Hepatocyte (in vitro differentiated cells): ENCODE results near the gene ACOT4. TPM values are rescaled to one million over a fixed set of nuclear protein-coding genes. Genes with fewer than 3 reads are reported as not detected.

Source experiments
- DNase-seq: peaks from one replicate; pipeline ENCODE4 v3.0.0-alpha.2; 2016; ENCODE audit warnings: low spot score
- H2AFZ ChIP-seq: fragments of 200-600 bp; sonication (generic); 2 replicates; pipeline ENCODE4 v1.6.0; 2016; ENCODE audit warnings: antibody characterized with exemption, mild to moderate bottlenecking
- H3K27ac ChIP-seq: fragments of 200-600 bp; sonication (generic); 2 replicates; pipeline ENCODE4 v1.5.1; 2016; ENCODE audit warnings: mild to moderate bottlenecking
- H3K27me3 ChIP-seq: fragments of 200-600 bp; sonication (generic); 2 replicates; pipeline ENCODE4 v1.6.1; 2016
- H3K36me3 ChIP-seq: fragments of 200-600 bp; sonication (generic); replicated peaks from 2 replicates; pipeline ENCODE4 v1.5.1; 2016; ENCODE audit warnings: low read depth; ENCODE audit not compliant: insufficient read depth
- H3K4me1 ChIP-seq: fragments of 200-600 bp; sonication (generic); 2 replicates; pipeline ENCODE4 v1.5.1; 2016; ENCODE audit warnings: mild to moderate bottlenecking, moderate library complexity; ENCODE audit not compliant: insufficient read depth
- H3K4me2 ChIP-seq: fragments of 200-600 bp; sonication (generic); 2 replicates; pipeline ENCODE4 v1.6.0; 2016
- H3K4me3 ChIP-seq: fragments of 200-600 bp; sonication (generic); 2 replicates; pipeline ENCODE4 v1.5.1; 2016; ENCODE audit warnings: mild to moderate bottlenecking
- H3K79me2 ChIP-seq: fragments of 200-600 bp; sonication (generic); 2 replicates; pipeline ENCODE4 v1.6.0; 2017; ENCODE audit warnings: mild to moderate bottlenecking
- H3K9me2 ChIP-seq: fragments of 200-600 bp; sonication (generic); replicated peaks from 2 replicates; pipeline ENCODE4 v1.6.0; 2017; ENCODE audit warnings: mild to moderate bottlenecking; ENCODE audit not compliant: insufficient read depth
- H3K9me3 ChIP-seq: fragments of 200-600 bp; sonication (generic); 2 replicates; pipeline ENCODE4 v1.5.1; 2016; ENCODE audit warnings: low read depth, mild to moderate bottlenecking
- H4K20me1 ChIP-seq: fragments of 200-600 bp; sonication (generic); 2 replicates; pipeline ENCODE4 v1.6.0; 2016; ENCODE audit warnings: mild to moderate bottlenecking; ENCODE audit not compliant: insufficient read depth, poor library complexity, severe bottlenecking
- EZH2 ChIP-seq: fragments of 200-600 bp; sonication (generic); IDR thresholded peaks from 2 replicates; pipeline ENCODE4 v1.6.1; 2016; ENCODE audit warnings: antibody characterized with exemption, mild to moderate bottlenecking, borderline replicate concordance
- EZH2phosphoT487 ChIP-seq: fragments of 200-600 bp; sonication (generic); IDR thresholded peaks from one replicate; pipeline ENCODE4 v1.6.1; 2018; ENCODE audit warnings: antibody characterized with exemption, mild to moderate bottlenecking, low read depth, moderate library complexity; ENCODE audit not compliant: unreplicated experiment, severe bottlenecking
- WGBS: methylation state at CpG from one replicate; pipeline ENCODE4 v1.1.6; 2016; ENCODE audit warnings: low lambda C conversion rate; ENCODE audit errors: missing lambda C conversion rate; 5-methylcytosine and 5-hydroxymethylcytosine counted together
- polyA plus RNA-seq: library from polyadenylated mRNA; unstranded; fragments of >200 nt; fragmentation: Nextera tagmentation; extraction: Ambion mirVana; gene quantifications from 2 replicates; pipeline ENCODE4 v1.2.1, GENCODE V29; 2016
- total RNA-seq: library from RNA; depleted of rRNA; stranded (reverse); fragments of >200 nt; gene quantifications from 2 replicates; pipeline ENCODE4 v1.2.3, GENCODE V29; 2014
- TF ChIP-seq, protein P1 (sequence below): fragments of 200-600 bp; sonication (generic); IDR thresholded peaks from 2 replicates; pipeline ENCODE4 v1.5.1; 2016; ENCODE audit warnings: antibody characterized with exemption, mild to moderate bottlenecking; ENCODE audit not compliant: poor library complexity

Gene ACOT4
- total and polyA plus RNA-seq, 2 experiments from 2014 or later, result 2.1 to 2.5 TPM

DNA sequence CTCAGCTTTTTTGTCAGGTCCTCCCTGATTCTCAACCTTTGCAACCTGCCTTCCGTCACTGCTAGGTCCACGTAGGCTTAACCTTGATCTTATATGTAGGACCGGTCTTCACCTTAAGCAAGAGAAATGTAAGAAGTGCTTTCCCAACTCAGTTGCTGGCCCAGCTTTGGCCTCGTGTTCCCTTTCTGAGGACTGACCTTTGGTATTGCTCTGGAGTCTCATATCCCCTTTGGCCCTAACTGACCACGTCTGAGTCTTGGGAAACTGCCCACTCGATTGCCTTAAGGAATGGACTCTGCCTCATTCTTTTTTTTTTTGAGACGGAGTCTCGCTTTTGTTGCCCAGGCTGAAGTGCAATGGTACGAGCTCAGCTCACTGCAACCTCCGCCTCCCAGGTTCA is 28.6 kb downstream of the ACOT4 start:
- Histone ChIP-seq H3K4me1 (no peaks in the 10 kb centered on the region), H4K20me1 (no peaks in the 10 kb centered on the region), H2AFZ (no peak overlapping the region), H3K9me3 (no peaks in the 10 kb centered on the region), H3K27me3 (no peaks in the 10 kb centered on the region), H3K79me2 (no peaks in the 10 kb centered on the region), H3K9me2 (no peaks in the 10 kb centered on the region), H3K4me3 (no peak overlapping the region), H3K27ac (no peak overlapping the region), H3K36me3 (no peaks in the 10 kb centered on the region), H3K4me2 (no peak overlapping the region)
- DNase-seq, result no peak
- WGBS, result 83% methylated on average over 10 of the region's 10 CpGs
- TF ChIP-seq EZH2, result no peak
- TF ChIP-seq EZH2phosphoT487, result no peak
- TF ChIP-seq, protein P1, sequence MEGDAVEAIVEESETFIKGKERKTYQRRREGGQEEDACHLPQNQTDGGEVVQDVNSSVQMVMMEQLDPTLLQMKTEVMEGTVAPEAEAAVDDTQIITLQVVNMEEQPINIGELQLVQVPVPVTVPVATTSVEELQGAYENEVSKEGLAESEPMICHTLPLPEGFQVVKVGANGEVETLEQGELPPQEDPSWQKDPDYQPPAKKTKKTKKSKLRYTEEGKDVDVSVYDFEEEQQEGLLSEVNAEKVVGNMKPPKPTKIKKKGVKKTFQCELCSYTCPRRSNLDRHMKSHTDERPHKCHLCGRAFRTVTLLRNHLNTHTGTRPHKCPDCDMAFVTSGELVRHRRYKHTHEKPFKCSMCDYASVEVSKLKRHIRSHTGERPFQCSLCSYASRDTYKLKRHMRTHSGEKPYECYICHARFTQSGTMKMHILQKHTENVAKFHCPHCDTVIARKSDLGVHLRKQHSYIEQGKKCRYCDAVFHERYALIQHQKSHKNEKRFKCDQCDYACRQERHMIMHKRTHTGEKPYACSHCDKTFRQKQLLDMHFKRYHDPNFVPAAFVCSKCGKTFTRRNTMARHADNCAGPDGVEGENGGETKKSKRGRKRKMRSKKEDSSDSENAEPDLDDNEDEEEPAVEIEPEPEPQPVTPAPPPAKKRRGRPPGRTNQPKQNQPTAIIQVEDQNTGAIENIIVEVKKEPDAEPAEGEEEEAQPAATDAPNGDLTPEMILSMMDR, result no peak

DNA sequence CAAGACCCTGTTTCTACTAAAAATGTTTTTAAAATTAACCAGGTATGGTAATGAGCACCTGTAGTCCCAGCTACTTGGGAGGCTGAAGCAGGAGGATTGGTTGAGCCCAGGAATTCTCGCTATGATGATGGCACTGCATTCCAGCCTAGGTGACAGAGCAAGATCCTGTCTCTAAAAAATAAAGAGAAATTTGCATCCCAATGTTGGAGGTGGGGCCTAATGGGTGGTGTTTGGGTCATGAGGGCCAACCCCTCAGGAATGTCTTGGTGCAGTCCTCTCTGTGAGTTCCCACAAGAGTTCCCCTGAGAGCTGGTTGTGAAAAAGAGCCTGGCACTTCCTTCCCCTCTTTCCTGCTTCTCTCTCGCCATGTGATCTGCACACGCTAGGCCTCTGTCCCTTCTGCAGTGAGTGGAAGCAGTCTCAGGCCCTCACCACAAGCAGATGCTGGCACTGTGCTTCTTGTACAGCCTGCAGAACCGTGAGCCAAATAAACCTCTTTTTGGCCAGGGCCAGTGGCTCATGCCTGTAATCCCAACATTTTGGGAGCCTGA is 31.9 kb downstream of the ACOT4 start:
- no peak for DNase-seq
- Histone ChIP-seq H3K9me2 (no peaks in the 10 kb centered on the region), H3K4me2 (no peak overlapping the region), H3K27ac (no peak overlapping the region), H3K79me2 (no peaks in the 10 kb centered on the region), H3K4me1 (no peaks in the 10 kb centered on the region), H4K20me1 (no peaks in the 10 kb centered on the region), H3K4me3 (no peak overlapping the region), H3K9me3 (no peaks in the 10 kb centered on the region), H2AFZ (no peak overlapping the region), H3K27me3 (no peaks in the 10 kb centered on the region), H3K36me3 (no peaks in the 10 kb centered on the region)
- 95% methylated on average over 4 of the region's 4 CpGs for WGBS
- no peak for TF ChIP-seq EZH2phosphoT487
- no peak for TF ChIP-seq EZH2
- TF ChIP-seq, protein P1, result no peak

DNA sequence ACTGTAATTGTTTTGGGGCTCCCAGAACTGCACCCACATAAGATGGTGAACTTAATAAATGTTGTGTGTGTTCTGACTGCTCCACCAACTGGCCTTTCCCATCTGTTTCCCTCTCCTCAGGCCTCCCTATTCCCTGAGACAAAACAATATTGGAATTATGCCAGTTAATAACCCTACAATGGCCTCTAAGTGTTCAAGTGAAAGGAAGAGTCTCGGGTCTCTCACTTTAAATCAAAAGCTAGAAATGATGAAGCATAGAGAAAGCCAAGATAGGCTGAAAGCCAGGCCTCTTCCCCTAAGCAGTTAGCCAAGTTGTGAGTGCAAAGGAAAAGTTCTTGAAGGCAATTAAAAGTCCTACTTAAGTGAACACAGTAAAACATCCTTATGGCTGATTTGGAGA is 34.0 kb downstream of the ACOT4 start:
- DNase-seq, result no peak
- Histone ChIP-seq H3K79me2 (no peaks in the 10 kb centered on the region), H3K9me3 (no peaks in the 10 kb centered on the region), H3K9me2 (no peaks in the 10 kb centered on the region), H3K36me3 (no peaks in the 10 kb centered on the region), H3K4me1 (peaks cover 5% of the 10 kb centered on the region), H3K4me2 (no peak overlapping the region), H4K20me1 (no peaks in the 10 kb centered on the region), H3K27me3 (no peaks in the 10 kb centered on the region), H3K27ac (no peak overlapping the region), H2AFZ (no peak overlapping the region), H3K4me3 (no peak overlapping the region)
- WGBS, result 75% methylated on average over 1 of the region's 1 CpG
- TF ChIP-seq EZH2 (no peak), EZH2phosphoT487 (no peak)
- TF ChIP-seq, protein P1, result no peak
